B cell (primary cell): ENCODE data around the gene PDZD7. TPM values are rescaled to one million over a fixed set of nuclear protein-coding genes. Genes with fewer than 3 reads are reported as not detected.

Experiments used
- ATAC-seq: fragments of 200-7000 bp; cut with Tn5 transposase; one replicate; pipeline ENCODE4 v1.10.0; 2021; ENCODE audit warnings: low read depth, mild to moderate bottlenecking, moderate number of reproducible peaks, moderate library complexity
- CTCF ChIA-PET: fragments of 350-600 bp; sonication (Branson Sonifier 250); formaldehyde crosslinking; loops from one replicate; lab custom pipeline; 2021; ENCODE audit warnings: antibody characterized with exemption, inconsistent platforms; lab: Charles Lee
- POLR2A ChIA-PET: fragments of 350-600 bp; sonication (Branson Sonifier 250); formaldehyde crosslinking; loops from one replicate; lab custom pipeline; 2021; ENCODE audit warnings: antibody characterized with exemption; lab: Charles Lee
- DNase-seq: peaks from one replicate; pipeline ENCODE4 v3.0.0; 2013
- H2AFZ ChIP-seq: 2 replicates; pipeline ENCODE4 v1.6.1; 2012; ENCODE audit warnings: mild to moderate bottlenecking, low read depth, low read length; ENCODE audit not compliant: insufficient read depth, poor library complexity, severe bottlenecking
- H3K27ac ChIP-seq, 2 donors: 1 replicate in 1 of 2; 2 replicates in 1 of 2; pipeline ENCODE4 v1.5.1; 2012 to 2013; ENCODE audit warnings: low read length in 2 of 2, mild to moderate bottlenecking in 2 of 2, moderate library complexity in 1 of 2
- H3K27me3 ChIP-seq, 4 experiments: fragments of 200-600 bp in 1 of 4; sonication (generic) in 1 of 4; replicated peaks in 1 of 4; 1 replicate in 2 of 4; 2 replicates in 2 of 4; pipeline versions ENCODE4 v1.6.1 to v1.7.0; 2013 to 2016; ENCODE audit warnings: low read length in 3 of 4, mild to moderate bottlenecking in 2 of 4, mixed read lengths in 1 of 4, moderate library complexity in 1 of 4; ENCODE audit not compliant: insufficient read depth in 4 of 4, control insufficient read depth in 3 of 4; ENCODE audit errors: control extremely low read depth in 1 of 4
- H3K36me3 ChIP-seq, 2 experiments: replicated peaks in 1 of 2; 1 replicate in 1 of 2; 2 replicates in 1 of 2; pipeline versions ENCODE4 v1.6.1 to v1.7.1; 2013; ENCODE audit warnings: low read length in 1 of 2; ENCODE audit not compliant: insufficient read depth in 2 of 2, control insufficient read depth in 1 of 2; ENCODE audit errors: control extremely low read depth in 1 of 2, extremely low read depth in 1 of 2
- H3K4me1 ChIP-seq, 2 donors: fragments of 200-600 bp in 1 of 2; sonication (generic) in 1 of 2; 1 replicate in 1 of 2; 2 replicates in 1 of 2; pipeline versions ENCODE4 v1.5.1 to v1.6.1; 2013 to 2017; ENCODE audit warnings: low read length in 2 of 2; ENCODE audit not compliant: control insufficient read depth in 2 of 2, insufficient read depth in 2 of 2
- H3K4me2 ChIP-seq: replicated peaks from 2 replicates; pipeline ENCODE3; 2012; ENCODE audit warnings: mild to moderate bottlenecking, low read depth, low read length; ENCODE audit not compliant: poor library complexity, severe bottlenecking
- H3K4me3 ChIP-seq, 5 experiments: fragments of 200-600 bp in 1 of 5; sonication (generic) in 1 of 5; 1 replicate in 3 of 5; 2 replicates in 2 of 5; pipeline versions ENCODE4 v1.5.1 to v1.7.0; 2011 to 2016; ENCODE audit warnings: low read length in 4 of 5, mild to moderate bottlenecking in 4 of 5, low read depth in 2 of 5, control low read depth in 1 of 5, moderate library complexity in 1 of 5; ENCODE audit not compliant: insufficient read depth in 1 of 5; ENCODE audit errors: control extremely low read depth in 1 of 5, extremely low read depth in 1 of 5
- H3K79me2 ChIP-seq: fragments of 200-600 bp; sonication (generic); one replicate; pipeline ENCODE4 v1.6.0; 2016; ENCODE audit warnings: low read length; ENCODE audit not compliant: control insufficient read depth, insufficient read depth
- H3K9ac ChIP-seq: fragments of 200-600 bp; sonication (generic); 2 replicates; pipeline ENCODE4 v1.6.1; 2017; ENCODE audit warnings: mild to moderate bottlenecking, low read length, moderate library complexity
- H3K9me3 ChIP-seq, 3 donors: one replicate each; pipeline versions ENCODE4 v1.6.1 to v1.7.1; 2013; ENCODE audit warnings: low read length in 2 of 3; ENCODE audit not compliant: control insufficient read depth in 2 of 3, insufficient read depth in 1 of 3; ENCODE audit errors: control extremely low read depth in 1 of 3
- H4K20me1 ChIP-seq: 2 replicates; pipeline ENCODE4 v1.6.0; 2012; ENCODE audit warnings: mild to moderate bottlenecking, low read length; ENCODE audit not compliant: insufficient read depth, control insufficient read depth, poor library complexity, severe bottlenecking
- H3K27ac Mint-ChIP-seq: one replicate; pipeline ENCODE4 v1.8.0; 2021; ENCODE audit warnings: mixed read lengths
- H3K27me3 Mint-ChIP-seq: one replicate; pipeline ENCODE4 v1.8.0; 2021; ENCODE audit warnings: mixed read lengths
- H3K4me1 Mint-ChIP-seq: one replicate; pipeline ENCODE4 v1.8.0; 2021; ENCODE audit warnings: mixed read lengths
- H3K4me3 Mint-ChIP-seq: one replicate; pipeline ENCODE4 v1.8.0; 2021; ENCODE audit warnings: mixed read lengths
- H3K9me3 Mint-ChIP-seq: one replicate; pipeline ENCODE4 v1.8.0; 2022; ENCODE audit warnings: mixed read lengths; ENCODE audit not compliant: insufficient read depth
- EZH2 ChIP-seq: IDR thresholded peaks from 2 replicates; pipeline ENCODE4 v1.6.1; 2012; ENCODE audit warnings: borderline replicate concordance, low read depth, mild to moderate bottlenecking, moderate library complexity, low read length; ENCODE audit not compliant: insufficient read depth, poor library complexity, severe bottlenecking
- WGBS: methylation state at CpG from one replicate; pipeline ENCODE4 v1.1.5; 2013; ENCODE audit warnings: missing lambda C conversion rate; ENCODE audit not compliant: insufficient coverage; 5-methylcytosine and 5-hydroxymethylcytosine counted together
- intact Hi-C: fragments of 100-400 bp; cut with micrococcal nuclease; formaldehyde crosslinking; loops from one replicate; pipeline ENCODE4 v1.10.0; 2022
- polyA plus RNA-seq: library from polyadenylated mRNA; depleted of rRNA; stranded (reverse); fragments of >200 nt; gene quantifications from 2 replicates; pipeline ENCODE4 v1.2.3, GENCODE V29; 2012
- total RNA-seq, 2 donors: library from RNA; stranded (reverse); fragments of 120-200 nt in 1 of 2; gene quantifications; 1 replicate in 1 of 2; 2 replicates in 1 of 2; pipeline versions ENCODE4 v1.2.3 to v1.2.4, GENCODE V29; 2013 to 2022
- TF ChIP-seq, protein P1 (sequence below): fragments of 200-600 bp; IDR thresholded peaks from one replicate; pipeline ENCODE4 v1.8.0; 2022; ENCODE audit warnings: antibody characterized with exemption, mild to moderate bottlenecking

PDZD7 gene
- total and polyA plus RNA-seq, 2 donors (not counting 1 experiment from before 2014, with no cell fraction given), result 0.64 to 0.69 TPM

DNA sequence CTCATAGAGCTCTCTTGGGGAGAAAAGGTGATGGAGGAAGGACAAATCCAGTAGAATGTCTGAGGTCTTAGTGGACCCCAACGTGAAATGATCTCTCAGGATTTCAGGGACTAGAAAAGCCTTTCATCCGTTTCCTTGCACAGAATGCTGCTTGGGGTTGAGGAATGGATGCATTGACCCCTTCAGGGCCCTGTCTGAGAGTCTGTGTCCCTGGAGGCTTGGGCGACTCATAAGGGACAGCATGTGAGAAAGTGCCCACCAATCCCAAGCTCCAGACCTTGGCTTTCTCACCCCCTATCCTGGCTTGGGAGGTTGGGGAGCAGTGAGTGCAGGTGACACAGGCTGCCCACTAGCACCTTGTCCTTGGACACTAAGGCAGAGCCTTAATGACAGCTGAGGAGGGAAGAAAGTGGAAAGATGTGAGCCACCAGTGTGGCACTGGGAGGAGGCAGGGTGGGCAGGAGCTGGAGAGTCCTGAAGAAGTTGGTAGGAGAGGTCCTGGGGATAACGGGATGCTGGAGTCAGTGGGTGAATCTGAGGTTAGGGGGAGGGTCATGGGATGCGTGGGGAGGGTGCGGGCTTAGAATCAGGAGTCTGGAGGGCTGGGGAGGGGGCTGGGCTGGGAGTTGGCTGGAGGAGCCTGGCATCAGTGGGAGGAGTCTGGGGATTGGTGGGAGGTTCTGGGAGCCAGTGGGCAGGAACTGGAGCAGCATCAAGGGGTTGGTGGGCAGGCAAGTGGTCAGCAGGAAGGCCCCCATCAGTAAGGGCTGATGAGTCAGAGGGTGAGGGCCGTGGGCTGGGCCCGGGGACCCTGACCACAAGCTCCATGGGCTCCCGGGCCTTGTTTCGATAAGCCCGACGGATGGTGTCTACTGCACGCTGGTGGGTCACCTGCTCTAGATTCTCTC, 22.8 kb downstream of the PDZD7 start:
- ChIA-PET POLR2A (no interaction called here), CTCF (interaction anchor here (0.7 to 1.7 kb wide), 4 partner anchors 9 to 53 kb away, joined by 3 to 10 read pairs (median 4); partner anchors contain the start of genes KAZALD1 and LZTS2)
- Mint-ChIP-seq H3K4me3 (no peak overlapping the region), H3K27ac (no peak overlapping the region), H3K4me1 (peaks cover 7% of the 10 kb centered on the region), H3K27me3 (no peaks in the 10 kb centered on the region), H3K9me3 (no peaks in the 10 kb centered on the region)
- H3K4me1 ChIP-seq, result peaks cover 5 to 6% of the 10 kb centered on the region in 2 donors
- no peaks in the 10 kb centered on the region for H3K27me3 ChIP-seq
- ATAC-seq, result no peak
- no peak for DNase-seq
- H4K20me1 ChIP-seq, result no peaks in the 10 kb centered on the region
- no peaks in the 10 kb centered on the region for H3K79me2 ChIP-seq
- no peak overlapping the region for H3K4me2 ChIP-seq
- H3K9me3 ChIP-seq, result no peaks in the 10 kb centered on the region
- H3K36me3 ChIP-seq, result peaks cover 0 to 7% of the 10 kb centered on the region in 2 experiments
- no peak overlapping the region for H3K27ac ChIP-seq
- H3K9ac ChIP-seq, result no peak overlapping the region
- TF ChIP-seq, protein P1, sequence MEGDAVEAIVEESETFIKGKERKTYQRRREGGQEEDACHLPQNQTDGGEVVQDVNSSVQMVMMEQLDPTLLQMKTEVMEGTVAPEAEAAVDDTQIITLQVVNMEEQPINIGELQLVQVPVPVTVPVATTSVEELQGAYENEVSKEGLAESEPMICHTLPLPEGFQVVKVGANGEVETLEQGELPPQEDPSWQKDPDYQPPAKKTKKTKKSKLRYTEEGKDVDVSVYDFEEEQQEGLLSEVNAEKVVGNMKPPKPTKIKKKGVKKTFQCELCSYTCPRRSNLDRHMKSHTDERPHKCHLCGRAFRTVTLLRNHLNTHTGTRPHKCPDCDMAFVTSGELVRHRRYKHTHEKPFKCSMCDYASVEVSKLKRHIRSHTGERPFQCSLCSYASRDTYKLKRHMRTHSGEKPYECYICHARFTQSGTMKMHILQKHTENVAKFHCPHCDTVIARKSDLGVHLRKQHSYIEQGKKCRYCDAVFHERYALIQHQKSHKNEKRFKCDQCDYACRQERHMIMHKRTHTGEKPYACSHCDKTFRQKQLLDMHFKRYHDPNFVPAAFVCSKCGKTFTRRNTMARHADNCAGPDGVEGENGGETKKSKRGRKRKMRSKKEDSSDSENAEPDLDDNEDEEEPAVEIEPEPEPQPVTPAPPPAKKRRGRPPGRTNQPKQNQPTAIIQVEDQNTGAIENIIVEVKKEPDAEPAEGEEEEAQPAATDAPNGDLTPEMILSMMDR, result no peak
- no peak for TF ChIP-seq EZH2
- intact Hi-C loops, result no loop called here
- no peak overlapping the region for H3K4me3 ChIP-seq
- 89% methylated on average over 11 of the region's 13 CpGs for WGBS
- no peak overlapping the region for H2AFZ ChIP-seq
